ENCODE measurements around the gene KCNH2.

The KCNH2 gene

DNA sequence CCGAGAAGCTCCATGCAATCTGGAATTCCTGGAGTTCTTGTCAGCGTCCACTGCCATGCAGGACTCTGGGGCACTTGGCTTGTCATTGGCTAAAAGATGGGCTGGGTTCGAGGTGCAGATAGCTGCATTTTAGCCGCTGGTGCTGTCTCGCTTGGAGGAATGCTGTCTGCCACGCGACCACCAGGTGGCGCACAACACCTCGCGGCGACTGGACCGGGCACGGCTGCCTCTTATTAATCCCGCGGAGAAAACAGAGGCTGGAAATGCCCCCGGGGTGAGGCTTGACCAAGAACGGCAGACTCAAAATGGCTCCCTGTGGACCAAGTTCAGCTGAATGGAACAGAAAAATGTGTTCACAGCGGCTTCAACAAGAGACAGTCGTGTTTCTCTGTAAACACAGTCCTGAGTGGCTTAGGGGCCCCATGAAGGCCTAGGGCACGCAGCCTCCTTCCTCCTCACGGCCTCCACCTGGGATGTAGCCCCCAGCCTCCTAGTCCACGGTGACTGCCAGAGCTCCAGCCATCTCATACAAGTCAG is 79.6 kb downstream of the KCNH2 start (continued):
- TF ChIP-seq ZBTB10 (tag by site-specific recombination; IDR thresholded peaks at IDR 0.05) (no peak), SALL2 (tag by site-specific recombination; IDR thresholded peaks at IDR 0.05; ENCODE audit: borderline replicate concordance) (no peak), MZF1 (tag by site-specific recombination; IDR thresholded peaks at IDR 0.05; ENCODE audit: borderline replicate concordance) (no peak), ZXDB (tag by site-specific recombination; IDR thresholded peaks at IDR 0.05) (no peak), OVOL3 (tag by site-specific recombination; IDR thresholded peaks at IDR 0.05) (no peak), SCRT1 (tag by site-specific recombination; IDR thresholded peaks at IDR 0.05; ENCODE audit: borderline replicate concordance) (no peak), ZNF362 (tag by site-specific recombination; IDR thresholded peaks at IDR 0.05) (no peak), ZNF19 (tag by site-specific recombination; IDR thresholded peaks at IDR 0.05; ENCODE audit: low read depth) (no peak), ZNF221 (tag by site-specific recombination; IDR thresholded peaks at IDR 0.05; ENCODE audit: borderline replicate concordance) (no peak), RBAK (tag by site-specific recombination; IDR thresholded peaks at IDR 0.05) (no peak), ZBTB21 (tag by site-specific recombination; IDR thresholded peaks at IDR 0.05) (no peak), ZNF664 (tag by site-specific recombination; IDR thresholded peaks at IDR 0.05) (no peak), KLF16 (tag by site-specific recombination; IDR thresholded peaks at IDR 0.05) (no peak), PRDM6 (tag by site-specific recombination; IDR thresholded peaks at IDR 0.05) (no peak), ZNF169 (tag by site-specific recombination; IDR thresholded peaks at IDR 0.05) (no peak)
- TF ChIP-seq, protein P1, sequence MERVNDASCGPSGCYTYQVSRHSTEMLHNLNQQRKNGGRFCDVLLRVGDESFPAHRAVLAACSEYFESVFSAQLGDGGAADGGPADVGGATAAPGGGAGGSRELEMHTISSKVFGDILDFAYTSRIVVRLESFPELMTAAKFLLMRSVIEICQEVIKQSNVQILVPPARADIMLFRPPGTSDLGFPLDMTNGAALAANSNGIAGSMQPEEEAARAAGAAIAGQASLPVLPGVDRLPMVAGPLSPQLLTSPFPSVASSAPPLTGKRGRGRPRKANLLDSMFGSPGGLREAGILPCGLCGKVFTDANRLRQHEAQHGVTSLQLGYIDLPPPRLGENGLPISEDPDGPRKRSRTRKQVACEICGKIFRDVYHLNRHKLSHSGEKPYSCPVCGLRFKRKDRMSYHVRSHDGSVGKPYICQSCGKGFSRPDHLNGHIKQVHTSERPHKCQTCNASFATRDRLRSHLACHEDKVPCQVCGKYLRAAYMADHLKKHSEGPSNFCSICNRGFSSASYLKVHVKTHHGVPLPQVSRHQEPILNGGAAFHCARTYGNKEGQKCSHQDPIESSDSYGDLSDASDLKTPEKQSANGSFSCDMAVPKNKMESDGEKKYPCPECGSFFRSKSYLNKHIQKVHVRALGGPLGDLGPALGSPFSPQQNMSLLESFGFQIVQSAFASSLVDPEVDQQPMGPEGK (tag by site-specific recombination; IDR thresholded peaks at IDR 0.05), result no peak

DNA sequence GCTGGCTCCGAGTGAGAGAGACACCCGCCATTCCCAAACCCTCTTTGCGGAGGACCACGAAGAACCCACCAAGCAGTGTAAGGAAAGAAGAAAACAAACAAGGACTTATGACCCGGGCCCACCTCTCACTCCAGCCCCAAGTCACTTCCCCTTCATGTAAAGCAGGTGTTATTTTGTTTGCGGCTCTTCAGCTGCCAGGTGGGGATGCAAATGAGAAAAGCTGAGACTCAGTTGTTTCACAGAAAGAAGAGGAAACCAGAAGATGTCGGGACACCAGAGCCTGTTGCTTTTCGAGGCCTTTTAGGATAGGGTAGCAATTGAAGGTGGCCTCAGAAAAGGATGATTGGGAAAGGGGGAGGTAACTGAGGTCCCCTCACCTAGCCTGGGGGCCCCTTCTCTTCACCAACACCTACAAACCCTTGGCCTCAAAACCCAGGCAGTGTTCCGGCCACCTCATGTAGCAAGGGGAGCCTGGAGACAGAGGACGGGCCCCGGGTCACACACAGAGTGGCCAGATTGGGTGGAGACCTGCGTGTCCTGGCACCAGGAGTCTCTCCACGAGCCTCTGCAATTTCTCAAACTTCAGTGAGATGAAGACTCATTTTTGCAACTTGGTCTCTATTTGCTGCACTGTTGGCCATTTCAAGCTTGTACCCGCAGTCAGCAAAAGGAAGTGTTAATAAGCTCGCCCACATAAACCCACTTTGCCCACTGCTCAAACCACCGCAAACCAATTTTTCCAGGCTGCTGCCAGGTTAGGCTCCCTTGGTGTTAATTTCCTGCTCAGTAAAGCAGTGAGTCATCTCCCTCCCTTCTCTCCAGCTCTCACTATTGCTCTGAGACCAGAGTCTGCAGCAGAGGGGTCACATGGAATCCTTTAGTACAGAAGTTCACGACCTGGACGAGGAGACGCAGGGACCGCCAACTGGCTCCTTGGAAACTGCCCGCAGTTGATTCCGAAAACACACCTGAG is 80.3 kb downstream of the KCNH2 start:
- ChIA-PET CTCF (interaction anchor here (0.6 to 3.0 kb wide), 40 partner anchors 9 to 574 kb away, joined by 3 to 41 read pairs (median 4); partner anchors contain the start of genes ACTR3C and NOS3), POLR2A (interaction anchor here (0.8 kb wide), 1 partner anchor 83 kb away, joined by 3 read pairs; no protein-coding TSS in a partner anchor)
- Histone ChIP-seq H3K4me3 (ENCODE audit: low read depth, low read length) (no peak overlapping the region), H3K9me3 (ENCODE audit: control insufficient read depth, insufficient read depth, low read depth, low read length) (no peaks in the 10 kb centered on the region), H3K27ac (ENCODE audit: extremely low read depth, low read depth, low read length) (no peak overlapping the region), H3K4me1 (ENCODE audit: control insufficient read depth, insufficient read depth, low read length) (no peaks in the 10 kb centered on the region), H3K36me3 (ENCODE audit: control insufficient read depth in 2 of 2, insufficient read depth in 1 of 2, low read length in 2 of 2) (no peaks in the 10 kb centered on the region)
- TF ChIP-seq, protein P2, sequence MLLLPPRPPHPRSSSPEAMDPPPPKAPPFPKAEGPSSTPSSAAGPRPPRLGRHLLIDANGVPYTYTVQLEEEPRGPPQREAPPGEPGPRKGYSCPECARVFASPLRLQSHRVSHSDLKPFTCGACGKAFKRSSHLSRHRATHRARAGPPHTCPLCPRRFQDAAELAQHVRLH (tag by site-specific recombination; IDR thresholded peaks at IDR 0.05), result no peak
- TF ChIP-seq ZBTB6 (tag by site-specific recombination; IDR thresholded peaks at IDR 0.05), result no peak
- TF ChIP-seq PRDM6 (tag by site-specific recombination; IDR thresholded peaks at IDR 0.05), result no peak
- no peak for TF ChIP-seq ZNF202 (tag by site-specific recombination; IDR thresholded peaks at IDR 0.05; ENCODE audit: borderline replicate concordance)
- TF ChIP-seq, protein P3, sequence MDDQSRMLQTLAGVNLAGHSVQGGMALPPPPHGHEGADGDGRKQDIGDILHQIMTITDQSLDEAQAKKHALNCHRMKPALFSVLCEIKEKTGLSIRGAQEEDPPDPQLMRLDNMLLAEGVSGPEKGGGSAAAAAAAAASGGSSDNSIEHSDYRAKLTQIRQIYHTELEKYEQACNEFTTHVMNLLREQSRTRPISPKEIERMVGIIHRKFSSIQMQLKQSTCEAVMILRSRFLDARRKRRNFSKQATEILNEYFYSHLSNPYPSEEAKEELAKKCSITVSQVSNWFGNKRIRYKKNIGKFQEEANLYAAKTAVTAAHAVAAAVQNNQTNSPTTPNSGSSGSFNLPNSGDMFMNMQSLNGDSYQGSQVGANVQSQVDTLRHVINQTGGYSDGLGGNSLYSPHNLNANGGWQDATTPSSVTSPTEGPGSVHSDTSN (CRISPR knock-in tag; IDR thresholded peaks at IDR 0.05), result no peak
- TF ChIP-seq ZNF549 (tag by site-specific recombination; IDR thresholded peaks at IDR 0.05), result no peak
- TF ChIP-seq ZNF140 (tag by site-specific recombination; IDR thresholded peaks at IDR 0.05), result no peak

Measured in HEK293 (cell line).